Aortic smooth muscle cell (primary cell): ENCODE measurements around the gene CRNN. TPM values are rescaled to one million over a fixed set of nuclear protein-coding genes. Genes with fewer than 3 reads are reported as not detected.

Source experiments
- total RNA-seq: library from RNA; depleted of rRNA; stranded (reverse); fragments of >200 nt; gene quantifications from 2 replicates; pipeline ENCODE4 v1.2.3, GENCODE V29; 2014

CRNN gene
- not detected in 2 replicates for total RNA-seq

DNA sequence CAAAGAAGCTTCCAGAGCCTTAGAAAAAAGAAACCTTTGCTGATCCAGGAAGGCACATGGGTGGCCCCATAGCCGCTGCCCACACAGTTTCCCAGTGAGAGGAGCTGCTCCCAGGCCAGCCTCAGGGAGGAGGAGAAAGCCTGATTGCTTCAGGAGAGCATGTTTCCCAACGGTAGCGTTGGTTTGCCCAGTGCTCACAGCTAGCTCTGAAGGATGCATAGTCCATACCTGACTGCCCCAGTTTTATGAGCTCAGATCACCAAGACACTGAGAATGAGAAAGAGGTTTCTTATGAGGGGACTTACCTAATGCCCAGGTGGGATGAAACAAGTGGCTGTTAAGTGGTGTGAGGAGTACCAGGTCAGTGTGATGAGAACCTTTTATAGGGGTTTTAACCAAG, at the start of gene CRNN:
CRNN (minus strand) TSS at position 355 of the 400 bp plus-strand sequence. CDS start 2,030 bp downstream, outside the sequence.

GRCh38 chr1:152359906-152360305, 54.2 kb downstream of the CRNN start, which contains the start of gene FLG2:
Gene FLG2 (minus strand): TSS chr1:152360006. CDS start chr1:152358884, 1,122 bp downstream.

Other genes with a start within 250 kb of the CRNN start
- not detected in 2 replicates for gene HRNR, start 190.1 kb downstream of the CRNN start, total RNA-seq
- gene FLG, start 89.0 kb downstream of the CRNN start, total RNA-seq = not detected in 2 replicates
- gene FLG2, start 54.3 kb downstream of the CRNN start, total RNA-seq = not detected in 2 replicates
- not detected in 2 replicates for gene LCE5A, start 96.5 kb upstream of the CRNN start, total RNA-seq
- not detected in 2 replicates for gene CRCT1, start 100.2 kb upstream of the CRNN start, total RNA-seq
- not detected in 2 replicates for gene LCE3E, start 152.5 kb upstream of the CRNN start, total RNA-seq
- not detected in 2 replicates for gene LCE3D, start 166.3 kb upstream of the CRNN start, total RNA-seq
- not detected in 2 replicates for gene LCE3C, start 186.0 kb upstream of the CRNN start, total RNA-seq
- gene LCE3B, start 199.5 kb upstream of the CRNN start, total RNA-seq = not detected in 2 replicates
- not detected in 2 replicates for gene LCE3A, start 208.8 kb upstream of the CRNN start, total RNA-seq
- gene LCE2D, start 249.1 kb upstream of the CRNN start, total RNA-seq = not detected in 2 replicates